ENCODE data around the gene MET. TPM values are rescaled to one million over a fixed set of nuclear protein-coding genes. Genes with fewer than 3 reads are reported as not detected.

Gene MET
- total and polyA plus RNA-seq, 10 of the 15 experiments (the other 5 are each of a cell fraction or from before 2014, with no cell fraction given) = 0.01 to 0.21 TPM; not detected in 8

- no peak for TF ChIP-seq CUX1 (IDR thresholded peaks at IDR 0.05; ENCODE audit: insufficient replicate concordance, low read depth, low read length)
- TF ChIP-seq, protein P1, sequence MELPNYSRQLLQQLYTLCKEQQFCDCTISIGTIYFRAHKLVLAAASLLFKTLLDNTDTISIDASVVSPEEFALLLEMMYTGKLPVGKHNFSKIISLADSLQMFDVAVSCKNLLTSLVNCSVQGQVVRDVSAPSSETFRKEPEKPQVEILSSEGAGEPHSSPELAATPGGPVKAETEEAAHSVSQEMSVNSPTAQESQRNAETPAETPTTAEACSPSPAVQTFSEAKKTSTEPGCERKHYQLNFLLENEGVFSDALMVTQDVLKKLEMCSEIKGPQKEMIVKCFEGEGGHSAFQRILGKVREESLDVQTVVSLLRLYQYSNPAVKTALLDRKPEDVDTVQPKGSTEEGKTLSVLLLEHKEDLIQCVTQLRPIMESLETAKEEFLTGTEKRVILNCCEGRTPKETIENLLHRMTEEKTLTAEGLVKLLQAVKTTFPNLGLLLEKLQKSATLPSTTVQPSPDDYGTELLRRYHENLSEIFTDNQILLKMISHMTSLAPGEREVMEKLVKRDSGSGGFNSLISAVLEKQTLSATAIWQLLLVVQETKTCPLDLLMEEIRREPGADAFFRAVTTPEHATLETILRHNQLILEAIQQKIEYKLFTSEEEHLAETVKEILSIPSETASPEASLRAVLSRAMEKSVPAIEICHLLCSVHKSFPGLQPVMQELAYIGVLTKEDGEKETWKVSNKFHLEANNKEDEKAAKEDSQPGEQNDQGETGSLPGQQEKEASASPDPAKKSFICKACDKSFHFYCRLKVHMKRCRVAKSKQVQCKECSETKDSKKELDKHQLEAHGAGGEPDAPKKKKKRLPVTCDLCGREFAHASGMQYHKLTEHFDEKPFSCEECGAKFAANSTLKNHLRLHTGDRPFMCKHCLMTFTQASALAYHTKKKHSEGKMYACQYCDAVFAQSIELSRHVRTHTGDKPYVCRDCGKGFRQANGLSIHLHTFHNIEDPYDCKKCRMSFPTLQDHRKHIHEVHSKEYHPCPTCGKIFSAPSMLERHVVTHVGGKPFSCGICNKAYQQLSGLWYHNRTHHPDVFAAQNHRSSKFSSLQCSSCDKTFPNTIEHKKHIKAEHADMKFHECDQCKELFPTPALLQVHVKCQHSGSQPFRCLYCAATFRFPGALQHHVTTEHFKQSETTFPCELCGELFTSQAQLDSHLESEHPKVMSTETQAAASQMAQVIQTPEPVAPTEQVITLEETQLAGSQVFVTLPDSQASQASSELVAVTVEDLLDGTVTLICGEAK (IDR thresholded peaks at IDR 0.05; ENCODE audit: borderline replicate concordance) = no peak
Measured at GRCh38 chr7:116704650-116705228, 32.7 kb downstream of the MET start (continued).
